ENCODE measurements around the gene RLF. TPM values are rescaled to one million over a fixed set of nuclear protein-coding genes. Genes with fewer than 3 reads are reported as not detected.

The RLF gene
- total RNA-seq, 2 experiments from 2014 or later, result 19.6 to 19.7 TPM

DNA sequence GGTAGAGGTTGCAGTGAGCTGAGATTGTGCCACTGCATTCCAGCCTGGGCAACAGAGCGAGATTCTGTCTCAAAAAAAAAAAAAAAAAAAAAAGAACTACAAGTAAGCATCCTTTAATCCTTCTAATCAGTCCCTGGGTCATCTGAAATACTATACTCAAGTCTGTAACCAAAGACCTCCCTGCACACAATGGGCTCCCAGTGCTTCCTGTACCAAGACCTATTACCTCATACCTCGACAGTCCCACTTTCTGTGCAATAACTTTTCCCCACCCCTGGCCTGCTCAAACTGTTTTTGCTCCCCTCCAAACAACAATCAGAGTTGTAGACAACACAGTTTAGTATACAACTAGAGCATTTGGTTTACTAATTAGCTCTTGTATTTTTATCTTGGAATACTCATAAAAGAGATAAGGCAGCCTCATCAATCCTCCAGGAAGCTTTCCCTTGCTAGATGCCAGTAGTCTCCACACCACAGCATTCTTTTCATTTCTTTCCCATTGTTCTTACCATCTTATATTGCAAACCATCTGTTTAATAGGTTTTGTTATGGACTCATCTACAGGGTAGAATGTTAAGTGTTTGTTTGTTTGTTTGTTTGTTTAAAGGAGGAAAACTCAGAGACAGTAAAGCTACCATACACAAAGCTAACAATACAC lies 19.2 kb upstream of the RLF start:
- no peak overlapping the region for H3K4me3 Mint-ChIP-seq
- POLR2A ChIA-PET, result interaction anchor here (1.2 kb wide), 1 partner anchor 197 kb away, joined by 5 read pairs; no protein-coding TSS in a partner anchor
- H3K36me3 Mint-ChIP-seq, result no peaks in the 10 kb centered on the region
- CTCF ChIA-PET, result interaction anchor here (0.6 to 7.8 kb wide), 8 partner anchors 12 to 973 kb away, joined by 3 to 221 read pairs (median 14); no protein-coding TSS in a partner anchor
- peaks cover 2% of the 10 kb centered on the region for H3K4me1 Mint-ChIP-seq (ENCODE audit: low read depth)
- H3K27ac Mint-ChIP-seq, result no peak overlapping the region
- DNase-seq, result no peak
- H3K9me3 Mint-ChIP-seq, result no peaks in the 10 kb centered on the region
- H3K27me3 Mint-ChIP-seq, result peaks cover 19% of the 10 kb centered on the region
- intact Hi-C loops (cut with micrococcal nuclease), result loop anchor here (5.0 kb wide), 1 partner anchor 525 kb away; the partner anchor contains the start of gene RIMS3

DNA sequence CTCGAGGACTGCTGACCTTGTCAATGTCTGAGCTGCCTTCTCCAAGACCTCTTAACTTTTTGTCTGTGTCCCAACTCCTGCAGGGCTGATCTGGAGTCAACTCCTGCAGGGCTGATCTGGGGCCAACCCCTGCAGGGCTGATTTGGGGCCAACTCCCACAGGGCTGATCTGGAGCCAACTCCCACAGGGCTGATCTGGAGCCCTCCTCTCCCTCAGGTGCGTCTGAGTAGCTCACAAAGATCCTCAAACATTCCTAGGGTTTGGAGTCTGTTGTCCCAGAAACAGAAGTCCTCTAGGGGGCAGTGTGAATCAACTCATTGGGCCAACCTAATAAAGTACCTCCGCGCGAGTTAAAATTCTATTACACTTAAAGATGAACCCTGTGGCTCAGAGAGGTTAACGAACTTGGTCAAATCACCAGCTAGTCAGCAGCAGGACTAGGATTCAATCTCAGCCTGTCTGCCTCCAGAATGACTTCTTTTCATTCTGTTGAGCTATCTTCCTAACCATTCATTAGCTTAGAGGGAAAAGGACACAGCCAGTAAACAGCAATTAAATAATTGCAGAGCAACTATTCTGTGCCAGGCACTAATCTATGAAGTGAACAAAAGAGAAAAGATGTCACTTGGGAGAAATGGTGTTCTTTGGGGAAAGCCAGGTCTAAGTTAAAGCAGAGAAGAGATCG lies 17.2 kb upstream of the RLF start:
- POLR2A ChIA-PET, result interaction anchor here (0.7 kb wide), 1 partner anchor 229 kb away, joined by 3 read pairs; the partner anchor contains the start of gene SMAP2
- peak; percentile 55 for DNase-seq
- H3K36me3 Mint-ChIP-seq, result no peaks in the 10 kb centered on the region
- H3K27me3 Mint-ChIP-seq, result peaks cover 26% of the 10 kb centered on the region
- no peak overlapping the region for H3K27ac Mint-ChIP-seq
- intact Hi-C loops (cut with micrococcal nuclease), result loop anchor here (1.0 to 5.0 kb wide), 3 partner anchors 194 to 523 kb away; partner anchors contain the start of gene RIMS3
- no peak overlapping the region for H3K4me3 Mint-ChIP-seq
- no peaks in the 10 kb centered on the region for H3K9me3 Mint-ChIP-seq
- CTCF ChIA-PET, result interaction anchor here (0.6 to 7.8 kb wide), 94 partner anchors 10 to 791 kb away, joined by 3 to 221 read pairs (median 4); partner anchors contain the start of genes PPT1, SMAP2, TMCO2 and ZFP69B
- peaks cover 8% of the 10 kb centered on the region for H3K4me1 Mint-ChIP-seq (ENCODE audit: low read depth)

- Mint-ChIP-seq H3K27ac (no peak overlapping the region), H3K27me3 (peaks cover 10% of the 10 kb centered on the region), H3K36me3 (no peaks in the 10 kb centered on the region), H3K9me3 (no peaks in the 10 kb centered on the region), H3K4me3 (no peak overlapping the region), H3K4me1 (ENCODE audit: low read depth) (peaks cover 11% of the 10 kb centered on the region)
- ChIA-PET POLR2A (interaction anchor here (0.6 to 1.4 kb wide), 3 partner anchors 90 to 119 kb away, joined by 3 to 4 read pairs (median 4); partner anchors contain the start of gene ZMPSTE24), CTCF (interaction anchor here (0.8 to 8.0 kb wide), 23 partner anchors 8 to 327 kb away, joined by 3 to 282 read pairs (median 8); partner anchors contain the start of genes COL9A2 and TMCO2)
- no peak for DNase-seq
- intact Hi-C loops (cut with micrococcal nuclease), result loop anchor here (5.0 to 10.0 kb wide), 2 partner anchors 36 to 283 kb away; no protein-coding TSS in a partner anchor
Observed at GRCh38 chr1:40151457-40152079, 9.6 kb upstream of the RLF start.

- Mint-ChIP-seq H3K27me3 (peaks cover 3% of the 10 kb centered on the region), H3K9me3 (no peaks in the 10 kb centered on the region), H3K27ac (no peak overlapping the region), H3K36me3 (no peaks in the 10 kb centered on the region), H3K4me1 (ENCODE audit: low read depth) (peaks cover 5% of the 10 kb centered on the region), H3K4me3 (no peak overlapping the region)
- DNase-seq, result peak; percentile 38
- intact Hi-C loops (cut with micrococcal nuclease), result loop anchor here (1.0 to 10.0 kb wide), 4 partner anchors 34 to 282 kb away; no protein-coding TSS in a partner anchor
- CTCF ChIA-PET, result interaction anchor here (0.6 to 8.0 kb wide), 66 partner anchors 9 to 1032 kb away, joined by 3 to 282 read pairs (median 4); partner anchors contain the start of genes COL9A2, RLF, TMCO2 and ZNF684
- POLR2A ChIA-PET, result interaction anchor here (0.9 to 1.5 kb wide), 5 partner anchors 9 to 232 kb away, joined by 3 to 9 read pairs (median 3); partner anchors contain the start of genes COL9A2, RLF and ZMPSTE24
Observed at GRCh38 chr1:40153073-40153770, 8.0 kb upstream of the RLF start.

DNA sequence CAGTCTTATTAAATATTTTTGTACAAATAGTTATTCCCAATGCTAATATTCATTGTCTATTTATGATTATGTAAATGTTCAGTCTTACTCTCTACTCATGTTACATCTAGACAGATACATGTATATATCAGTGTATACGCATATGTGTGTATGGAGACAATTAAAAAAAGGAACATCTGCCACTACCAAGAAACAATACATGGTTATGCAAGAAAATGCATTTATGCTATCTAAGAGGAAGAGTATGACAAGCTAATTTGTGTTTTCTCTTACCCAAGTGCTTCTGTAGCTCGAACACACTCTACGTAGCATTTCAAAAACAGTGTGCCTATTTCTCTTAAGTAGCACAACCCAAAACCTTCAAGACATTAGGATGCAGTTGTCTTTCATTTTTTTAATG lies 6.1 kb upstream of the RLF start:
- Mint-ChIP-seq H3K4me3 (no peak overlapping the region), H3K36me3 (no peaks in the 10 kb centered on the region), H3K9me3 (no peaks in the 10 kb centered on the region), H3K27me3 (no peaks in the 10 kb centered on the region), H3K4me1 (ENCODE audit: low read depth) (peaks cover 5% of the 10 kb centered on the region), H3K27ac (no peak overlapping the region)
- POLR2A ChIA-PET, result interaction anchor here (0.8 kb wide), 1 partner anchor 245 kb away, joined by 3 read pairs; no protein-coding TSS in a partner anchor
- intact Hi-C loops (cut with micrococcal nuclease), result loop anchor here (10.0 kb wide), 1 partner anchor 280 kb away; no protein-coding TSS in a partner anchor
- DNase-seq, result no peak
- CTCF ChIA-PET, result interaction anchor here (0.8 to 8.0 kb wide), 5 partner anchors 12 to 183 kb away, joined by 3 to 282 read pairs (median 51); partner anchors contain the start of gene COL9A2

DNA sequence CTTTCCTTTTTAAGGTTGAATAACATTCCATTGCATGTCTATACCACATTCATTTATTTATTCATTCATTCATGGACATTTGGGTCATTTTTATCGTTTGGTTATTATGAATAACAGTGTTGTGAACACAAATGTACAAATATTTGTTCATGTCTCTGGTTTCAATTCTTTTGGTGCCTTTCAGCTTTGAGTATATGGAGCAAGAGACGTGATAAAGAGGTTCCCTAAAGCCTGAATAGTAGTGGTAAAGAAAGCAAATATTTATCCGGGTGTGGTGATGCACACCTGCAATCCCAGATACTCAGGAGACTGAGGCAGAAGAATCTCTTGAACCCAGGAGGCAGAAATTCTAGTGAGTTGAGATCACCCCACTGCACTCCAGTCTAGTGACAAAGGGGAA lies 5.3 kb upstream of the RLF start:
- H3K4me3 Mint-ChIP-seq, result no peak overlapping the region
- no peaks in the 10 kb centered on the region for H3K9me3 Mint-ChIP-seq
- no peak overlapping the region for H3K27ac Mint-ChIP-seq
- no peaks in the 10 kb centered on the region for H3K27me3 Mint-ChIP-seq
- ChIA-PET POLR2A (no interaction called here), CTCF (interaction anchor here (0.6 to 4.3 kb wide), 4 partner anchors 13 to 183 kb away, joined by 4 to 51 read pairs (median 14); no protein-coding TSS in a partner anchor)
- intact Hi-C loops (cut with micrococcal nuclease), result loop anchor here (10.0 kb wide), 1 partner anchor 279 kb away; no protein-coding TSS in a partner anchor
- DNase-seq, result no peak
- no peaks in the 10 kb centered on the region for H3K36me3 Mint-ChIP-seq
- peaks cover 8% of the 10 kb centered on the region for H3K4me1 Mint-ChIP-seq (ENCODE audit: low read depth)

DNA sequence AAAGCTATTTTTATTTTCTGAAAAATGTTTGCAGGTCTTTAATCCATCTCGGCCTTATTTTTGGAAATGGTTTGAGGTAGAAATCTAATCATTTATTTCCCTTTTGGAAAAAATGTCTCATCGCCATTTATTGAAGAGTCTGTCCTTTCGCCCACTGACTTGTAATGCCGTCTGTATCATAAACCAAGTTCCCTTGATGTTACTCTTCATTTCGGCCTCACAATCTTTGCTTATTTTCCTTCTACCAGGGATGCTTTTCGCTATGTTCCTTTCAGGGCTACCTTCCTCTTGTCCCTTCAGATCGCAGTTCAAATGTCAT lies 422 bp upstream of the RLF start:
- no peaks in the 10 kb centered on the region for H3K9me3 Mint-ChIP-seq
- no peak overlapping the region for H3K27ac Mint-ChIP-seq
- intact Hi-C loops (cut with micrococcal nuclease), result loop anchor here (5.0 kb wide), 2 partner anchors 62 to 118 kb away; partner anchors contain the start of gene CAP1
- ChIA-PET CTCF (interaction anchor here (1.2 to 3.8 kb wide), 3 partner anchors 7 to 244 kb away, joined by 5 to 34 read pairs (median 7); no protein-coding TSS in a partner anchor), POLR2A (interaction anchor here (0.8 to 1.9 kb wide), 2 partner anchors 213 to 239 kb away, joined by 3 to 14 read pairs; partner anchors contain the start of gene SMAP2)
- H3K27me3 Mint-ChIP-seq, result no peaks in the 10 kb centered on the region
- no peak overlapping the region for H3K4me3 Mint-ChIP-seq
- DNase-seq, result no peak
- H3K36me3 Mint-ChIP-seq, result peaks cover 3% of the 10 kb centered on the region
- H3K4me1 Mint-ChIP-seq (ENCODE audit: low read depth), result peaks cover 4% of the 10 kb centered on the region

- Mint-ChIP-seq H3K4me3 (no peak overlapping the region), H3K4me1 (ENCODE audit: low read depth) (peaks cover 4% of the 10 kb centered on the region), H3K27me3 (no peaks in the 10 kb centered on the region), H3K27ac (no peak overlapping the region), H3K9me3 (no peaks in the 10 kb centered on the region), H3K36me3 (peaks cover 3% of the 10 kb centered on the region)
- intact Hi-C loops (cut with micrococcal nuclease), result loop anchor here (1.0 to 5.0 kb wide), 5 partner anchors 60 to 223 kb away; partner anchors contain the start of genes CAP1 and ZMPSTE24
- DNase-seq, result no peak
- ChIA-PET POLR2A (interaction anchor here (0.6 to 3.0 kb wide), 18 partner anchors 9 to 238 kb away, joined by 3 to 14 read pairs (median 5); partner anchors contain the start of genes SMAP2 and ZMPSTE24), CTCF (interaction anchor here (1.0 to 3.8 kb wide), 12 partner anchors 9 to 243 kb away, joined by 3 to 34 read pairs (median 5); no protein-coding TSS in a partner anchor)
Observed at GRCh38 chr1:40161888-40162397, 756 bp downstream of the RLF start.

GRCh38 chr1:40162753-40163441 lies 1.7 kb downstream of the RLF start:
- POLR2A ChIA-PET, result interaction anchor here (0.6 to 3.0 kb wide), 13 partner anchors 10 to 238 kb away, joined by 3 to 14 read pairs (median 5); partner anchors contain the start of genes SMAP2 and ZMPSTE24
- intact Hi-C loops (cut with micrococcal nuclease), result loop anchor here (1.0 to 5.0 kb wide), 5 partner anchors 59 to 222 kb away; partner anchors contain the start of genes CAP1 and ZMPSTE24
- no peaks in the 10 kb centered on the region for H3K27me3 Mint-ChIP-seq
- H3K27ac Mint-ChIP-seq, result no peak overlapping the region
- H3K4me1 Mint-ChIP-seq (ENCODE audit: low read depth), result peaks cover 10% of the 10 kb centered on the region
- no peaks in the 10 kb centered on the region for H3K9me3 Mint-ChIP-seq
- CTCF ChIA-PET, result interaction anchor here (1.0 to 3.8 kb wide), 11 partner anchors 10 to 237 kb away, joined by 3 to 34 read pairs (median 5); no protein-coding TSS in a partner anchor
- H3K4me3 Mint-ChIP-seq, result no peak overlapping the region
- peak; percentile 34 for DNase-seq
- peaks cover 3% of the 10 kb centered on the region for H3K36me3 Mint-ChIP-seq

GRCh38 chr1:40167317-40167716 lies 6.1 kb downstream of the RLF start:
- peaks cover 16% of the 10 kb centered on the region for H3K4me1 Mint-ChIP-seq (ENCODE audit: low read depth)
- CTCF ChIA-PET, result interaction anchor here (0.9 to 2.9 kb wide), 4 partner anchors 15 to 171 kb away, joined by 3 to 13 read pairs (median 4); no protein-coding TSS in a partner anchor
- intact Hi-C loops (cut with micrococcal nuclease), result no loop called here

More at GRCh38 chr1:40167317-40167716, 6.1 kb downstream of the RLF start:
- Mint-ChIP-seq H3K9me3 (no peaks in the 10 kb centered on the region), H3K4me3 (no peak overlapping the region), H3K27me3 (no peaks in the 10 kb centered on the region), H3K27ac (no peak overlapping the region), H3K36me3 (peaks cover 3% of the 10 kb centered on the region)
- POLR2A ChIA-PET, result no interaction called here
- DNase-seq, result no peak

All from activated CD4-positive, alpha-beta memory T cell treated with anti-CD3 and anti-CD28 coated beads for 36 hours (primary cell).